ENCODE results near the gene PPM1E. TPM values are rescaled to one million over a fixed set of nuclear protein-coding genes. Genes with fewer than 3 reads are reported as not detected.

Gene PPM1E
- total RNA-seq, 2 donors from 2014 or later, result 4.1 to 7.8 TPM

DNA sequence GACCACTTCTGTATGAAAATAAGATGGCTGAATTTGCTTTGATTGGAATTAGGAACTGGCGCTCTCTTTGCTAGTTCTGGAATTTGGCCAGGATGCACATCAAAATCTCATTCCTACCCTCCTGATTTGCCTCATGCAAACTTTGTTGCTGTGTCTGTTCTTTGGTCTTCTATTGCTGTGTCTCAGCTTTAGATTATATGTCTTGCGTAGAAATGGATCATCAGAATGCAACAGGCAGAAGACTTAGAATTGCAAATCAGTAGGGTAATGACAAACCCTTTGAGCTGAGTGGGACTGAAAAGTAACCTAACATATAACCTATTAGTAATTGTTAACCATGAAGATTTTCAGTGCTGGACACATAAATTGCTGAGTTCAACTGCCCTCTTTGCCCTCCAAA, 33.0 kb upstream of the PPM1E start:
- WGBS, result 93% methylated on average over 2 of the region's 2 CpGs
- Histone ChIP-seq H3K4me3 (no peak overlapping the region), H3K4me1 (replicated peaks) (no peaks in the 10 kb centered on the region), H3K27ac (no peak overlapping the region), H3K9me3 (no peaks in the 10 kb centered on the region), H3K36me3 (no peaks in the 10 kb centered on the region), H3K27me3 (replicated peaks; ENCODE audit: insufficient read depth) (no peaks in the 10 kb centered on the region)
- no peak for DNase-seq (ENCODE audit: low spot score)
- intact Hi-C loops (cut with DNase I), result no loop called here
- TF ChIP-seq, protein P1, sequence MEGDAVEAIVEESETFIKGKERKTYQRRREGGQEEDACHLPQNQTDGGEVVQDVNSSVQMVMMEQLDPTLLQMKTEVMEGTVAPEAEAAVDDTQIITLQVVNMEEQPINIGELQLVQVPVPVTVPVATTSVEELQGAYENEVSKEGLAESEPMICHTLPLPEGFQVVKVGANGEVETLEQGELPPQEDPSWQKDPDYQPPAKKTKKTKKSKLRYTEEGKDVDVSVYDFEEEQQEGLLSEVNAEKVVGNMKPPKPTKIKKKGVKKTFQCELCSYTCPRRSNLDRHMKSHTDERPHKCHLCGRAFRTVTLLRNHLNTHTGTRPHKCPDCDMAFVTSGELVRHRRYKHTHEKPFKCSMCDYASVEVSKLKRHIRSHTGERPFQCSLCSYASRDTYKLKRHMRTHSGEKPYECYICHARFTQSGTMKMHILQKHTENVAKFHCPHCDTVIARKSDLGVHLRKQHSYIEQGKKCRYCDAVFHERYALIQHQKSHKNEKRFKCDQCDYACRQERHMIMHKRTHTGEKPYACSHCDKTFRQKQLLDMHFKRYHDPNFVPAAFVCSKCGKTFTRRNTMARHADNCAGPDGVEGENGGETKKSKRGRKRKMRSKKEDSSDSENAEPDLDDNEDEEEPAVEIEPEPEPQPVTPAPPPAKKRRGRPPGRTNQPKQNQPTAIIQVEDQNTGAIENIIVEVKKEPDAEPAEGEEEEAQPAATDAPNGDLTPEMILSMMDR (IDR thresholded peaks at IDR 0.05), result no peak
- TF ChIP-seq POLR2A (IDR thresholded peaks at IDR 0.05), result no peak
- no peak for TF ChIP-seq POLR2AphosphoS5 (IDR thresholded peaks at IDR 0.05)

DNA sequence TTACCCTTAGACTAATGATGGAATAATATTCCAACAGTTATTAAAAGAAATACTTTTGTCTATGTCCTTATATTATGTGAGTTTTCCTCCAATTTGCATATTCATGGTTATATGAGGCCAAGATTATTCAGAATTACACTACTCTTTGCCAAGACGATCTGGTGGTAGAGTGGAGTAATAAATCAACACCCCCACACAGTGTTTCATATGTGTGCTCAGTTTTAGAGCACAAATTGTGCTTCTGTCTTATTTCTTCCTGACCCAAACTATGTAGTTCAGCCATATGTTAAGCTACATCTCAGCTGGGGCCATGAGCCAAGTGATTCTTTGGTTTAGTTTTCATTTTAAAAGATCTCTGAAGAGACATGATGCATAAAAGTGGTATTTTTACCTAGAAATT, 26.9 kb upstream of the PPM1E start:
- Histone ChIP-seq H3K27ac (no peak overlapping the region), H3K9me3 (no peaks in the 10 kb centered on the region), H3K27me3 (replicated peaks; ENCODE audit: insufficient read depth) (no peaks in the 10 kb centered on the region), H3K4me1 (replicated peaks) (no peaks in the 10 kb centered on the region), H3K4me3 (no peak overlapping the region), H3K36me3 (no peaks in the 10 kb centered on the region)
- intact Hi-C loops (cut with DNase I), result no loop called here
- WGBS, result 10% methylated on average over 1 of the region's 1 CpG
- DNase-seq (ENCODE audit: low spot score), result no peak
- TF ChIP-seq POLR2A (IDR thresholded peaks at IDR 0.05) (no peak), POLR2AphosphoS5 (IDR thresholded peaks at IDR 0.05) (no peak)
- TF ChIP-seq, protein P1 (IDR thresholded peaks at IDR 0.05), result no peak

DNA sequence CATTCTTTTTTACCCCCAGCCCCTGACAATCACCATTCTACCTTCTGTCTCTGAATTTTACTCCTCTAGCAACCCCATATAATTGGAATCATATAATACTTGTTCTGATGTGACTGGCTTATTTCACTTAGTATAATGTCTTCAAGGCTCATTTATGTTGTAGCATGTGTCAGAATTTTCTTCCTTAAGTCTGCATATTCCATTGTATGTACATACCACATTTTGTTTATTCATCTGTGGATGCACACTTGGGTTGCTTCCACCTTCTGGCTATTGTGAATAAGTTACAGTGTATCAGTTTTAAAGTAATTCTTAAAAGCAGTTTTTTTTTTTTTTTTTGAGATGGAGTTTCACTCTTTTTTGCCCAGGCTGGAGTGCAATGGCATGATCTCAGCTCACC, 24.7 kb upstream of the PPM1E start:
- intact Hi-C loops (cut with DNase I), result no loop called here
- Histone ChIP-seq H3K27me3 (replicated peaks; ENCODE audit: insufficient read depth) (no peaks in the 10 kb centered on the region), H3K4me3 (no peak overlapping the region), H3K36me3 (no peaks in the 10 kb centered on the region), H3K9me3 (no peaks in the 10 kb centered on the region), H3K4me1 (replicated peaks) (no peaks in the 10 kb centered on the region), H3K27ac (no peak overlapping the region)
- no peak for DNase-seq (ENCODE audit: low spot score)
- TF ChIP-seq, protein P1 (IDR thresholded peaks at IDR 0.05), result no peak
- no peak for TF ChIP-seq POLR2AphosphoS5 (IDR thresholded peaks at IDR 0.05)
- TF ChIP-seq POLR2A (IDR thresholded peaks at IDR 0.05), result no peak

DNA sequence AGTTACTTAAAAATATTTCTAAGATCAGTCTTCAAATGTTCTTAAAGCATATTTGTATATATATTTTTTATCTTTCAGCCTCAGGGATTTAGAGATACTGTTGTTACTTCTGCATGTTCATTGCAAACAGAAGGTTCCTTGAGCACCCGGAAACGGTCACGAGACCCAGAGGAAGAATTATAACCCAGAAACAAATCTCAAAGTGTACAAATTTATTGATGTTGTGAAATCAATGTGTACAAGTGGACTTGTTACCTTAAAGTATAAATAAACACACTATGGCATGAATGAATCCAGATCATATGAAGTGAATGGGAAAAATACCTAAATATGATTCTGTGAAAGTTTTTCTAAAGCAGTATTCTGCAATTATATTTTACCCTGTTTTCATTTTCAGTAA, 21.6 kb upstream of the PPM1E start:
- Histone ChIP-seq H3K36me3 (no peaks in the 10 kb centered on the region), H3K4me1 (replicated peaks) (no peaks in the 10 kb centered on the region), H3K27ac (peak overlapping the region in 1 of 2 donors; percentile 58), H3K4me3 (no peak overlapping the region), H3K9me3 (no peaks in the 10 kb centered on the region), H3K27me3 (replicated peaks; ENCODE audit: insufficient read depth) (no peaks in the 10 kb centered on the region)
- intact Hi-C loops (cut with DNase I), result no loop called here
- TF ChIP-seq POLR2AphosphoS5 (IDR thresholded peaks at IDR 0.05), result peak; percentile 66
- TF ChIP-seq POLR2A (IDR thresholded peaks at IDR 0.05), result no peak
- TF ChIP-seq, protein P1 (IDR thresholded peaks at IDR 0.05), result no peak
- 78% methylated on average over 3 of the region's 3 CpGs for WGBS
- DNase-seq (ENCODE audit: low spot score), result peak; percentile 14

DNA sequence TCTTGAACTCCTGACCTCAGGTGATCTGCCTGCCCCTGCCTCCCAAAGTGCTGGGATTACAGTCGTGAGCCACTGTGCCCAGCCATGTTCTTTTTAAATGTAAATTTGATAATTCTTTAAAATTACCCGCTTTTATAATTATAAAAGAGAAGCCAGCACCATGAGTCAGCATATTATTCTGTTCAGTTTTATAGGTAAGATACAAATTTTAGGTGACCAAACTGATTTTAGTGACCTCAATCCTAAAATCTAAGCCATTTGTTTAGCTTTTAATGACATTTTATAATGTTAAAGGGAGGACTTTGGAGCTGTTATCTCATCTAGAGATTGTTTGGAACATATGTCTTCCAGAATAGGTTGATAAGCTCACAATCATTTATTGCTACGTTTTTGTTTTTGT, 20.8 kb upstream of the PPM1E start:
- intact Hi-C loops (cut with DNase I), result no loop called here
- no peak overlapping the region for H3K27ac ChIP-seq
- no peak overlapping the region for H3K4me3 ChIP-seq
- H3K36me3 ChIP-seq, result no peaks in the 10 kb centered on the region
- DNase-seq (ENCODE audit: low spot score), result no peak
- no peaks in the 10 kb centered on the region for H3K4me1 ChIP-seq (replicated peaks)
- no peaks in the 10 kb centered on the region for H3K9me3 ChIP-seq
- WGBS, result 82% methylated on average over 3 of the region's 3 CpGs
- TF ChIP-seq POLR2AphosphoS5 (IDR thresholded peaks at IDR 0.05) (no peak), POLR2A (IDR thresholded peaks at IDR 0.05) (no peak)
- TF ChIP-seq, protein P1 (IDR thresholded peaks at IDR 0.05), result no peak
- H3K27me3 ChIP-seq (replicated peaks; ENCODE audit: insufficient read depth), result no peaks in the 10 kb centered on the region

Measured in prostate gland (tissue), 2 donors.